Adrenal gland (tissue), 12 donors: ENCODE data around the gene ADCY1. TPM values are rescaled to one million over a fixed set of nuclear protein-coding genes. Genes with fewer than 3 reads are reported as not detected.

Experiments used
- DNase-seq, 7 donors: peaks; one replicate each; pipeline ENCODE4 v3.0.0-alpha.2; 2019 to 2020
- H3K27ac ChIP-seq, 5 donors: fragments of 200-600 bp; sonication (generic) in 4 of 5; 1 replicate in 3 of 5; 2 replicates in 2 of 5; pipeline versions ENCODE4 v1.5.1 to v1.8.0; 2016 to 2020; ENCODE audit warnings: mild to moderate bottlenecking in 1 of 5
- H3K27me3 ChIP-seq: fragments of 200-600 bp; 2 replicates; pipeline ENCODE4 v1.8.0; 2021
- H3K36me3 ChIP-seq, 2 donors: fragments of 200-600 bp; replicated peaks in 1 of 2; 1 replicate in 1 of 2; 2 replicates in 1 of 2; pipeline versions ENCODE4 v1.5.1 to v1.8.0; 2018 to 2022
- H3K4me1 ChIP-seq, 2 donors: fragments of 200-600 bp; replicated peaks in 1 of 2; 1 replicate in 1 of 2; 2 replicates in 1 of 2; pipeline versions ENCODE4 v1.5.1 to v1.8.0; 2018 to 2021
- H3K4me3 ChIP-seq, 4 donors: fragments of 200-600 bp; sonication (generic) in 3 of 4; one replicate each; pipeline ENCODE4 v1.5.1; 2016 to 2018
- H3K9me3 ChIP-seq, 3 donors: fragments of 200-600 bp; sonication (generic) in 1 of 3; replicated peaks in 1 of 3; 1 replicate in 2 of 3; 2 replicates in 1 of 3; pipeline versions ENCODE4 v1.5.1 to v1.8.0; 2016 to 2021
- CTCF ChIP-seq, 6 experiments: fragments of 450-650 bp in 4 of 6; fragments of 200-600 bp in 2 of 6; sonication (generic) in 1 of 6; IDR thresholded peaks; 1 replicate in 5 of 6; 2 replicates in 1 of 6; pipeline versions ENCODE4 v1.5.1 to v1.8.0; 2016 to 2021; ENCODE audit warnings: antibody characterized with exemption in 6 of 6, mild to moderate bottlenecking in 2 of 6, moderate library complexity in 1 of 6
- POLR2A ChIP-seq, 2 donors: fragments of 450-650 bp; IDR thresholded peaks; one replicate each; pipeline ENCODE4 v1.6.1; 2017; ENCODE audit warnings: antibody characterized with exemption in 2 of 2, mild to moderate bottlenecking in 2 of 2, moderate library complexity in 1 of 2
- WGBS, 4 donors: extraction: QIAGEN DNeasy Blood & Tissue Kit in 2 of 4; methylation state at CpG; one replicate each; pipeline versions ENCODE4 v1.1.5 to v1.1.7; 2013 to 2017; 5-methylcytosine and 5-hydroxymethylcytosine counted together
- intact Hi-C, 2 donors: fragments of 100-400 bp; cut with DNase I; formaldehyde crosslinking; loops; one replicate each; pipeline versions ENCODE4 v1.14.1 to v1.15.0; 2022 to 2023
- polyA plus RNA-seq, 3 donors: library from polyadenylated mRNA; stranded (reverse); fragments of 200-250 nt in 2 of 3; fragments of 350-450 nt in 1 of 3; fragmentation: Illumina TruSeq in 1 of 3; extraction: RNeasy Lipid Tissue Mini Kit (QIAGEN cat#74804) in 1 of 3; gene quantifications; one replicate each; pipeline ENCODE4 v1.2.3, GENCODE V29; 2013 to 2014
- total RNA-seq, 9 donors: library from RNA; depleted of rRNA in 4 of 9; stranded (reverse); fragments of >200 nt in 4 of 9; fragments of 120-200 nt in 1 of 9; fragmentation: NEBNext Ultra II Directional in 1 of 9; extraction: Animal tissue kit (Norgen Biotek cat#: 25700) in 1 of 9; gene quantifications; one replicate each; pipeline versions ENCODE4 v1.1.0 to v1.2.4, GENCODE V29; 2013 to 2023
- donor health status: healthy with polysubstance abuse.
- donor health status: Bipolar disorder and iron deficiency.
- donor health status: DM: yes; HTN: yes; CAD: no.
- donor health status: DM: no; HTN: no; CAD: no.
- donor health status: DM: no; HTN: no; CAD: no.
- donor health status: DM: yes; HTN: yes; CAD: no.

The ADCY1 gene
- total and polyA plus RNA-seq, 12 donors: 0.88 to 9.5 (median 4.2) TPM

GRCh38 chr7:45643630-45644029, 69.5 kb downstream of the ADCY1 start:
- 87 to 97% (median 93%) methylated on average over 7 of the region's 7 CpGs for WGBS, 4 donors
- no peak for TF ChIP-seq POLR2A (IDR thresholded peaks at IDR 0.05)
- no peak for TF ChIP-seq CTCF (IDR thresholded peaks at IDR 0.05)
- H3K27ac ChIP-seq: no peak overlapping the region
- no peaks in the 10 kb centered on the region for H3K36me3 ChIP-seq
- peak in 1 of 7 donors; percentile 21 for DNase-seq
- no peaks in the 10 kb centered on the region for H3K27me3 ChIP-seq
- H3K4me3 ChIP-seq: no peak overlapping the region
- intact Hi-C loops: no loop called here
- H3K9me3 ChIP-seq: no peaks in the 10 kb centered on the region
- H3K4me1 ChIP-seq: peaks cover 9 to 10% of the 10 kb centered on the region in 2 donors

DNA sequence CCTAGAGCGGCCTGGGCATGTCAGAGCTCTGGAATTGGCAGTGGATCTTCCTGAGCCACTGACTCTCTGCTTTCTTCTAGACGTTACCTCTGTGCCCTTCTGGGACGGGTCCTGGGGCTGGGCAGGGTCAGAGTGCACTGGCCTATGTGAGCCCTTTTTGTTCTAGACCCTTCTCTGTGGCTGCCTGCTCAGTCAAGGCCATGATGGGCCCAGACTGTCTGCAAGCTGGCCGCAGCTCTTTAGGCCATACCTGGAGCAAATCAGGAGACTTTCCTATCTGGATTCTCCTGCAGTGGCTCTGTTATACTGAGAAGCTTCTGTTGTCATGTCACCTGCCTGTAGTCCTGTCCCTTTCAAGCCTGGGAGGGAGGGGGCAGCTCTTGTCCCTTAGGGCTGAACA, 70.1 kb downstream of the ADCY1 start:
- intact Hi-C loops: no loop called here
- H3K36me3 ChIP-seq: no peaks in the 10 kb centered on the region
- no peak for TF ChIP-seq POLR2A (IDR thresholded peaks at IDR 0.05)
- no peak for TF ChIP-seq CTCF (IDR thresholded peaks at IDR 0.05)
- peak in 1 of 7 donors; percentile 28 for DNase-seq
- H3K27ac ChIP-seq: no peak overlapping the region
- H3K27me3 ChIP-seq: no peaks in the 10 kb centered on the region
- peaks cover 9 to 10% of the 10 kb centered on the region in 2 donors for H3K4me1 ChIP-seq
- no peaks in the 10 kb centered on the region for H3K9me3 ChIP-seq
- WGBS, 4 donors: 90 to 96% (median 93%) methylated on average over 2 to 4 of the region's 4 CpGs
- no peak overlapping the region for H3K4me3 ChIP-seq

DNA sequence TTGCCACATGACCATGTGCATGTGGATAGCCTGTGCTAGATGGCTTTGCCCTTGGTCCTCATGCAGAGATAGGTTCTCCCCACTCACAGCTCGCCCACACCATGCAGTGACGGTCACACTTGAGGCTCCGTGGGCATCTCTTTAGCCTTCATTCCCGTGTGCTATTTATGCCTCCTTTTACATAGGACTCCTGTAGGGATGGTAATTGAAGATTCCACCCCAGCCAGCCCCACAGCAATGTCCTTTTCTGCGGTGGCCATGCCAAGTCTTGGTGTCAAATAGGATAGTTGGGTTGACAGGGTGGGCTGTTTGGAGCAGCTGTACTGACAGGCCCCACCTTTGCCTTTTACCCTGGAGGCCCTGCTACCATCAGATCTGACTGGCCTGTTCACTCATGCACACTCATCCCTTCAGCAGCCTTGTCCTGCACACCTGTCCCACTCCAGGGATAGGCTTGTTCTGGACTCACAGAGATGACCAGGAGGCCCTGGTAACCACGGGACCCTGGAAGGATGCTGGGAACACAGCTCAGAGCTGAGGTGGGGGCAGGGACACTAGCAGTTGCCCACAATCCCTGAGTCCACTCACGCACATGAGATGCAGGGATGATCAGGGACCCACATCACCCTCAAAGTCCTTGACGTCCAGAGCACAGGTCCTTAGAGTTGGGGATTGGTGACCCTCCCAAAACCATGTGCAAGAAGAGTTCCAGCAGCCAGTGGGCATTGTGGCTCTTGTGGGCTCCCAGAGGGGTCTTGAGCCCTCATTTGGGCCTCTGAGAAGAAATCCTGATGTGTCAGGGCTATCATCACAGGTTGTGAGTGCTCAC, 71.2 kb downstream of the ADCY1 start:
- Histone ChIP-seq H3K27me3 (no peaks in the 10 kb centered on the region), H3K4me3 (no peak overlapping the region), H3K9me3 (no peaks in the 10 kb centered on the region), H3K27ac (no peak overlapping the region), H3K4me1 (peaks cover 9 to 10% of the 10 kb centered on the region in 2 donors), H3K36me3 (no peaks in the 10 kb centered on the region)
- intact Hi-C loops: no loop called here
- DNase-seq: peak in 2 of 7 donors; percentile 10 to 21
- WGBS, 4 donors: 89 to 95% (median 93%) methylated on average over 7 to 8 of the region's 8 CpGs
- TF ChIP-seq CTCF (IDR thresholded peaks at IDR 0.05): no peak

DNA sequence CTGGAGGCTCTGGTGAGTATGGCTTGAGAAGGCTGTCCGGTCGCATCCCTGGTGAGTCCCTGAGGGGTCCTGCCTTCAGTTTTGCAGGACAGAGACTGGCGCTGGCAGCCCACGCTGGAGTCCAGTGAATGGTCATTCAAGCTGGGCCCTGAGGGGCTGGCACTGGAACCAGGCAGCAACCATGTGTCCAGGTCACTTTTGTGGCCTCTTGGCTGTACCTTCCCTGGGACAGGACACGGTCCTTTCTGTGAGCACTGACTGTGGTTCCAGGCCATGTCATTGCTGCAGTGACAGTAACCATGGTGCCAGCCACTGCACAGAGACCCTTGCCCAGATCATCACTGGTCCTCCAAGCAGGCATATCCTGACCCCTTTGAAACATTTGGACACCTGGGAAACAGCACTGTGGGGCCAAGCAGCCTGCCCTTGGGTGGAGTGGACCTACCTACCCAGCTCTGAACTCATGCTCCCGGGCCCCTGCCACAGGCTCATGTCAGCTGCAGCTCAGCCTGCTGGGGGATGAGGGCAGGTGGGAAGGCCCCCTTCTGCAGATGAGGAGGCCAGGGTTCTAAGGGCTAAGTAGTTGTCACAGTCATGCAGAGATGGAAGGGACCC, 72.1 kb downstream of the ADCY1 start:
- Histone ChIP-seq H3K27ac (no peak overlapping the region), H3K9me3 (no peaks in the 10 kb centered on the region), H3K4me3 (no peak overlapping the region), H3K27me3 (no peaks in the 10 kb centered on the region), H3K36me3 (no peaks in the 10 kb centered on the region), H3K4me1 (peaks cover 9 to 10% of the 10 kb centered on the region in 2 donors)
- intact Hi-C loops: no loop called here
- TF ChIP-seq CTCF (IDR thresholded peaks at IDR 0.05) (no peak), POLR2A (IDR thresholded peaks at IDR 0.05) (no peak)
- 96 to 100% (median 100%) methylated on average over 1 to 6 of the region's 6 CpGs for WGBS, 4 donors
- DNase-seq: peak in 1 of 7 donors; percentile 45
